Stimulated activated CD4-positive, alpha-beta T cell treated with anti-CD3 and anti-CD28 coated beads, Interleukin-1b, Interleukin-23, amount 100 ng/mL, for 1 hour (primary cell): Measurements from ENCODE around the gene UBE3B.

Source experiments
- DNase-seq, 2 donors: peaks; one replicate each; pipeline ENCODE4 v3.0.0-alpha.2; 2020; ENCODE audit warnings: low read depth in 2 of 2

Gene UBE3B

DNA sequence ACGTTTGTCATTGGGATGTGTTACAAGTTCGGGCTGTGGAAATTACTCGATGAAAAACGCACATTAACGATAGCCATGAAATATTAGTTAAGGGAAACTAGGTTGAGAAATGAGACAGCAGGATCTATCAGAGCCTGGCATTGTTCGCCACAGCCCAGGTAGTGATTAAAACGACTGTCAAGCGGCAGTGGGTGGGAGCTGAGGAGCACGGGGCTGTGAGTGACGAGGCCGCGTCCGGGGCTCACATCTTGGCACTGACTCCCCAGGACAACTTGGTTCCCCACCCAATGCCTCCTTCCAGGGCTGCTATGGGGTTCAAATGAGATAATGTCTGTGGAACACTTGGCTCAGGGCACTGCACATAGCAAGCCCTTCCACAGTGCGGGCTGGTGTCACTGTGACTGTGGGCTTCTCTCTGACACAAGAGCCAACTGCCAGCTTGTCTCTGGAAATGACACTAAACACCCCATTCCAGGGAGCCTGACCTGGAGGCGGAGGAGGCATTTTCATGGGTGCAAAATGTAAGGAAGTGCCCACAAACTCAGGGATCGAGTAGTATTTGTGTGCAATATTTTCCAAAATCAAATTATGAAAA is 76.6 kb downstream of the UBE3B start:
- DNase-seq, result no peak

DNA sequence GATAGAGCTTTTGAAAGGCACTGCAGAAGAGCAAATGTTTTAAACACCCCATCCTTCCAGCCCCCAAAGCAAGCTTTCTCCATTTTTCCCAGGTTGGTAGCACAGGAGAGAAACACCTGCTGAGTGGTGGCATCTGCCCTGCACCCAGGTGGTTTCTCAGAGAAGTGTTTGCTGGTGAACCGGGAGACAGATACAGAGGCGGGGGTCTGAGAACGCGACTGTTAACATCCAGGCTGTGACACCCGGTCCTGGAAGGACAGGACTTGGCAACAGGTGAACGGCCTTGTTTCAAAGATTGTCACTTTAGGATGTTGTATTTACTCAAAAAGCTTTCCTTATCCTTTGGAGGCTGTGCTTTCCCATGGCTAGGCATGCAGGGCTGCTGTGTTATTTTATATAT is 77.3 kb downstream of the UBE3B start:
- DNase-seq, result no peak

DNA sequence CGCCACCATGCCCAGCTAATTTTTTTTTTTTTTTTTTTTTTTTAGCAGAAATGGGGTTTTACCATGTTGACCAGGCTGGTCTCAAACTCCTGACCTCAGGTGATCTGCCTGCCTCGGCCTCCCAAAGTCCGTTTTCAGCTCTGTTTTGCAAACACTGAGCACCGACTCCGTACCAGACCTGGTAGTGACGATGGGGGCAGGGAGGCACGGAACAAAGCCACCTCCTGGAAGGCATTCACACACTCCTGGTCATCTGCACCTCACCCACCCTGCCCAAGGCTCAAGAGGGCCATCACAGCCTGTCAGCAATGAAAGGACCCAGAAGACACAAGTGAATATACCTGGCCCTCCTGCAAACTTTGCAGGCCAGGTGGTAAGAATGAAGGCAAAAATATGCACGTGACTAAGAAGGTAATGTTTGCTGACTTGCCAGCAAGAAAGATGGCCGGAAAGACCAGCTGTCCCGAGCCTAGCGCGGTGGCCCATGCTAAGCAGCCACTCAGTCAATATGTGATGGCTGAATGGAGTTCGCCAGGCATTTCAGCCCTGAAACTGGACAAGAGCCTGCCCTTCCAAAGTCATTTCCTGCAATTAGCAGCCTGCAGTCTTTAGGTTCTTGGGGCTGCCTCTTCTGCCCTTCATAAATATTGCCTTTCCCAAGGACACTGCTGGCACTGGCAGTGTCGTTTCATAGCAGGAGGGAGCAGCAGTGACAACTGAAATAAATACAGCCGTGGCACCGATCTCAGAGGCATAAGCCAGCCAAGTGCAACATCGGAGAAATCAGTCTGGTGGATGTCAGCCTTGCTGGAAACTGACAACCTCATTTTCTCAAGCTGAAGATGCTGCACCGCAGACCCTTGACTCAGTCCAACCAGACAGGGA is 78.2 kb downstream of the UBE3B start:
- no peak for DNase-seq

DNA sequence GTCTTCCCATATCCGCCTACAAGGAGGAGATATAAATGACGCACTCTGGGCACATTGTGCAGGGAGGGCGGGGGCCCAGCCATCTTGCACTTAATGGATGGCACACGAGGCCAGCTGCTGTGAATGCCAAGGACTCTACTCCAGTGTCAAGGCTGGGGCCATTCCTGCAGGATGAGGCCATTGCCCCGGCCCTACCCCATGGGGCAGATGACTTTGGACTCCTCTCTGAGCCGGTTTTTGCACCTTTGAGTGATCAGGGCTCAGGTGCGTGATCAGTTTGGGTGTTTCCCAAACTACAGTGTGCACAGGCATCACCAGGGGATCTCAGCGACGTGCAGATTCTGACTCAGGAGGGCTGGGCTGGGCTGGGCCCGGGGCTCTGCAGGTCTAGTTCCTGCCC is 79.8 kb downstream of the UBE3B start:
- no peak for DNase-seq

DNA sequence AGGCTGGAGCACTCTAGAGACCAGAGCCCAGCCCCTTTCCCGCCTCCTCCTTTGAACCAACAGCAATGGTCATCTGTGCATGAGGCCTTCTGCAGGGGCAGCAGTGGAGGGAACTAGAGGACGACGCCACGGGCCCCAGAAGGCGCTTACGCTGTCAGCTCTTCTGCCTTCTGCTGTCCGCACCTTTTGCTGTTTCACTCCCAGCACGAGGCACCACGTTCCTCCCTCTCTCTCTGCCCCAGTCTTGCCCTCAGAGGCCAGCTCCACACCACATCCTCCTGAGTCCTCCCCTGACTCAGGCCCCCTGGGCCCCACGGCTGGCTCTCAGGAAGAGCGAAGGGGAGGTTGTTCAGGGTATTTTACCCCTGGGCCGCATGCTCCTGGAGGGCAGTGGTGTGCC is 80.4 kb downstream of the UBE3B start:
- DNase-seq, result no peak

DNA sequence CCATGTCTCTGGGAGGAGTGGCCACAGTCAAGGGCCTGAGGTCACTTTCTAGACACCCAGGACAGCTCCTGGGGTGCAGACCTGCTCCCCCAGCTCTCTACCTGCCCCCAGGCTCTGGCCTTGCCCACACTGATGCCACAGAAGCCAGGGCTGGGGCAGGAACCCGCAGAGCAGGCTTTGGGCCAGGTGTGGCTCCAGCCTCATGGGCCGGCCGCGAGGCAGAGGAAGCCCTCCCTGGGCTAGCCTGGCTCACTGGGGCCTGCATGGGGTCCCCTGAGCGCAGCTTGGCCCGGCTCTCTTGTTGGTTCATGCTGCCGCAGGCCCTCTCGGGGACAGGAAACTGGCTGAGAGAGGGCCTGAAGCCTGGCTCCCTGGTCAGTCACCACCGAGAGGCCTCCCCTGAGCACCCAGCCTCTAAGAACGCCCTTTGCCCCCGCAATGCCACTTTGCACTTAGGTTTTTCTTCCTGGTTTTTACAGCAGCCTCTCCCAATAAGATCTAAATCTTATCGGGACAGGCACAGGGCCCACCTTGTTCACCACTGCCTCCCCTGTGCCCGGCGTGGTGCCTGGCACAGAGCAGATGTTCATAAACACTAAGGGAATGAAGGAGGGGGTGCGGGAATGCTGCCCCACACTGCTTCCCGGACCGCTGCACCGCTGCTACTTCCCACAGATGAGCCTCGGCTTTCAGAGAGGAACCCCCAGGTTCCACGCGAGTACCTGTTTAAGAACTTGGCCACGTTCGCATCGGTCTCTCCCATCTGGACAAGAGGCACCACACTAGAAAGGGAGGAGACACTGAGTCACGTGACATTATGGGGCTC is 81.2 kb downstream of the UBE3B start:
- DNase-seq, result no peak

DNA sequence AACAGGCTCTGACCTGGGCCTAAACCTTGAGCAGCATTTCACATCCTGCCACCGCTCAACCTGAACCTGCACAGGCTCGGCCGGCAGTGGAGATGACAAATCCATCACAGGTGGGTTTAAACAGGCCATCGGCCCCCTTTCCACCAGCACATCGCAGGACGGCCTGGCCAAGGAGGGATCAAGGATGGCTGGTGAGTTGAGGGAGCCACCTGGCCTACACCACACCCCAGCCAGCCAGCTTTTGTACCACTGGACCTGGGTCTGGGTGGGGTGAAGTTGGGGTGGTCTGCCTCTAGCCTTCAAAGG is 81.7 kb downstream of the UBE3B start:
- no peak for DNase-seq

DNA sequence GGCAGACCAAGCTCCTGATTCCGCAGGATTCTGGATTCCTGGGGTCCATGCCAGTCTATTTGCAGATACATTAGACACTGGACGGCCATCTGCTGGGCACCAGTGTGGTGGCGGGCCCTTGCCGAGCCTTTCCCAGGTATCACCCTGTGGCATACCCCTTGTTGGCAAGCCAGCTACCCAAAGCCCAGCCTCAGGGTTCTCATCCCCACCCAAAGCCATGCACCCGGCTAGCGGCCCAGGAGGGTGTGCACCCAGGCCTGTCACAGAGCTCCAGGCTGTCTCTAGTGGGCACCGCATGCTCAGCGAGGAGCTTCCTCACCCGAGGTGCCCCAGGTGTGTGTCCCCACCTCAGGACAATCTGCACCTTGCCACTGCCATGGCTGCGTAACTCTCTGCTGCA is 82.2 kb downstream of the UBE3B start:
- DNase-seq, result no peak

DNA sequence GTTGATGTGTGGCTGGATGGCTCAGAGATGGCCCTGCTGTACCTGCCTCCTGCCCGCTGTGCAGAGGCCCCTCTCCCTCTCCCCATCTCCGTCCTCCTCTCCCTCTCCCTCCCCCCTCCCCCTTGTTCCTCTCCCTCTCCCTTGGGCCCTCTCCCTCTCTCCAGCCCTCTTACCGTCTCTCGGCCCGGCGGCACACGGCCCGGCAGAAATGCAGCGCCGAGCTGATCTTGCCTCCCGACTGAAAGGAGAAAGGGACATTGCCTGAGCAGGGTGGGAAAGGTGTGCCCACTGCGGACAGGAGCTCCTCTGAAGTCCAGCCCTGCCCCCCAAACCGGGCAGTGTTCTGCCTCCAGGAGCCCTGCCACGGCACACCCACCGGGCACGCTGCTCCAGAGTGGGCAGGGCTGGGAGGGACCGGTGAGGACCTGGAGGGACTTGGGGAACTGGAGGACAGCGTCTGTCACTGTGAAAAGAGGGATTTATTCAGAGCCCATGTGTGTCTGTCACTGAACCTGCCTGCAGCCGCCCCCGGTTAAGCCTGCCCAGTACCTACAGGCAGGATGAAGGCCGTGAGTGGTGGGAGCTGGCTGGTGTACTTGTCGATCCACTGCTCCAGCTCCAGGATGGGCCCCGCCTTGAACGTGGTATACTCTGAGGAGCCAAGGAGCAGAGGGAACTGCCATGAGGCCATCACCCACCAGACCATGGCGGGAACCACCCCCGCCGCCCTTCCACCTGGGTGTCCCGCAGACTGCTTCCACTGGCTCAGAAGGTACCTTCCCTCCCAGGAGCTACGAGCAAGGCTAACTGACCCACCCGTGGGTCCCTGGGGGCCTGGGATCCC is 83.7 kb downstream of the UBE3B start:
- no peak for DNase-seq

DNA sequence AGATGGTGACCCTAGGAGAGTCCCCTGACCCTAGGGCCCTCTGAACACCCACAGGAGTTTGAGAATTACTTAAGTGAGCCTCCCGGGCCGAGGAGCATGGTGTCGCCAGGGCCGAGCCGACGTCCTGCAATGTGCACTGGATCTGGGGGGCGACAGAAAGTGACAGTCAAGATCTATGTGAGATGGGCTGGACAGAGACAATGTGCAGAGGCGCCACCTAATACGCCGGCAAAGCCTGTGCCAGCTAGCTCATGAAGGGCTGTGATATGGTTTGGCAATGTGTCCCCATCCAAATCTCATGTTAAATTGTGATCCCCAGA is 84.2 kb downstream of the UBE3B start:
- DNase-seq, result no peak

DNA sequence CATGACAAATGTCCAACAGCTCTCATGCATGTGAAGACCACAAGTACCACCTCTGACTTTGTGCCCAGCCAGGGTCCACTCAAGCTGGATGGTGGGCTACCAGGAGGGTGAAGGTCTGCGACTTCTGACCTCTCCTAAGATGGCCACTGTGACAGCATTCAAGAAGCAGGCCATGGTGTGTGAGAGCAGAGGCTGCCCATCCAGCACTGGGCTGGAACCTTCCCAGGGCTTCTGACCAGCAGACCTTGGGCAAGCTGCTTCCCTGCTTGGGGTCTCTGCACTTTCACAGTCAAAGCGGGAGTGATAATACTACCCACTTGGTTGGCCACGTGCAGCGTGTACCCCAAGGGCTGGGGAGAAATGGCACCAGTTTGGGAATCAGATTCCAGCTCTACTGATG is 85.4 kb downstream of the UBE3B start:
- no peak for DNase-seq

DNA sequence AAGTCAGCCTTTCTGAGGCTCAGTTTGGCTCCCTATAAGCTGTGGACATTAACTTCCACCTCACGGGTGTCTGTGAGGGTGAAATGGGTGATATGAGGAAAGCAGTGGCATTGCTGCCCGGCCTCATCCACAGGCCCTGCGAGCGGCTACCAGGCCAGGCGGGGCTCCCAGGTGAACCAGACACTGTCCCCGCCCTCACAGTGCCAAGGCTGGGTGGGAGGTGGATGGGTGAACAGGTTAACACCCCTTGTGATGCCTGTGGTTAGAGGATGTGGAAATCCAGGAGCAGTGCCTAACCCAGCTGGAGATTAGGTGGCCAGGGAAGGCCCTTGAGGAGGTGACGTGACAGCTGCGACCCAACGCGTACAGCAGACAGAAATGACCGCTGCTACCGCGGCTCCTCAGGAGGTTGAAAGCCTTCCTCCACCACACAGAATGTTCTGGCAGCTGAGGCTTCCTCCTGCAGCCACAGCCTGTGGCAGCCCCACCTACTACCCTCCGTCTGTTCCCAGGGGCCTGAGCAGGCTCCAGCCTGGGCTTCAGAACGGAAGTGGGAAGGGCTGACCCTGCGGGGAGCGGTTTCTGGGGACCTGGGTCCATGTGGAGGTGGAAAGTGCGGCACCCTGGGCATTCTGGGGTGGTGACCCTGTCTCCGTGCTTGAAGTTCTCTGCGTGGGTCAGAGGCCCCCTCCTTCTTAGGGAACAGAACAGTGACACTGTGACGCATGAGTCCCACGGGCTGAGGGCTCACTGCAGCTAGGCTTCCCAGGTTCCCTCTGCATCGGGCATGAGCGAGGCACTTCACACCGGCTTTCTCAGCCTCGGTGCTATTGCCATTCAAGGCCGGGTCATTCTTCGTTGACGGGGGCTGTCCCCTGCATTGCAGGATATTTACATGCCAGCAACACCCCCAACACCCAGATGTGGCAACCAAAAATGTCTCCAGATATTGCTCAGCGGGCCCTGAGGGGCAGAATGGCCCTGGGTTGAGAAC is 86.2 kb downstream of the UBE3B start:
- no peak for DNase-seq

DNA sequence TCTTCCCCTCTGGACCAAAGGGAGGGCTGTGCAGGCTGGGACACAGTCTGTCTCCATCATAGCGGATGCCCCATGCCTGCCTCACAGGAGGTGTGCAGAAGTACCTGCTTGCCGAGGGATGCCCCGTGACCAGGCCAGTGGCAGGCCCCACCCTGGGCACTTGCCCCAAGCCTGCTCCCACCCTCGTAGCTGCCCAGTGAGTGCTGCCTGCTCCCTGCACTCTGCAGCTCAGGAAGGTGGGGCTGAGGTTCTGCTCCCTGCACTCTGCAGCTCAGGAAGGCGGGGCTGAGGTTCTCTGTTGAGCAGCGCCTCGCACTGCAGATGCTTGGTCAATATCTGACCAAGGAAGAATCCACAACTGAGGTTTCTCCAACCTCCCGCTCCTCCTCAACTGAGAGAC is 89.0 kb downstream of the UBE3B start:
- DNase-seq, result no peak

DNA sequence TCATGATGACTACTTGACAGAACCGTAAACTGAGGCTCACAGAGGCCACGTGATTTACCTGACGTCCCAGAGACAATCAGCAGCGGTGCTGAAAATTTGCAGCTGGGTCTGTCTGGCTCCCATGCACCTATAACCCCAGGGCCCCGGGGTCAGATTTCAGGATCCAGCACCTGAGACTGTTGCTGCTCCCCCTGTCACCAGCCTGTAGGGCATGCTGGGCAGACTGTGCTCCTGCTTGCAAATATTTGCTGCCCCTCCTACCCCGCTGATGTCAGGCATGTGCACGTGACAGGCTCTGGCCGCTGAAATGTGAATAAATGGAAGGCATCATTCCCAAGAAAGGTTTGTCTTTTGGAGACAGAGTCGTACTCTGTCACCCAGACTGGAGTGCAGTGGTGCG is 89.9 kb downstream of the UBE3B start:
- DNase-seq, result no peak

DNA sequence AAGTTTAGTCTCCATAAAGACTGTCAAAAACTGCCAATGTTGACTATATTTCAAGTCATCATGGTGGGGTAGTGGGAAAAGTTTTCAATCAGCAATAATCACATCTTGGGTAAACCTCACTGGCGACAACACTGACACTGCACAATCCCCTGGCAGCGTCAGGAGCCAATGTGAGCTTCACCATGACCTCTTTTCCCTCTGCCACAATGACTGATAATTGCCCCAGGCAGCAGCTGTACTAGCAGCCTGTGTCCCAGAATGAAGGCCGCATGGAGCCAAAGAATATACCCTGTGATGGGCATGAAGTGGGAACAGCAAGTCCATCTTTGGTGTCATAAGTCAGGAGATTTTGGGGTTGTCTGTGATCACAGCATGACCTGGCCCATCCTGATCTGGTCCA is 90.5 kb downstream of the UBE3B start:
- no peak for DNase-seq

DNA sequence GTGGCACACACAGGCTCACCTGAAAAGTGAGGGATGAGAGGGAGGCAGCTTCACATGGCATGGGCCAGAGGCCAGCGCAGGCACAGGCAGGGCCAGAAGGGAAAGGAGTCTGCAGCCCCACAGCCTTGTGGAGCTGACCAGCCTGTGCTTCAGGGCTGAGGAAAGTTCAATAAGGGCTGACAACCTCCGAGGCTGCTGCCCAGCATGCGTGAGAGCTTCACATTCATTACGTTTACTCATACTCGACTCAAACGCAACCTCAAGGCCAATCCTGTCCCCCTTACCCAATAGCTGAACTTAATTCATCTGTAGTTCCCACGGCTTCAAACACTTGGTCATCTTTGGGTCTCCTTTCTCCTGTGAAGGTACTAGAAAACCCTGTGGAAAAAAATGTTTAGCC is 91.1 kb downstream of the UBE3B start:
- no peak for DNase-seq

DNA sequence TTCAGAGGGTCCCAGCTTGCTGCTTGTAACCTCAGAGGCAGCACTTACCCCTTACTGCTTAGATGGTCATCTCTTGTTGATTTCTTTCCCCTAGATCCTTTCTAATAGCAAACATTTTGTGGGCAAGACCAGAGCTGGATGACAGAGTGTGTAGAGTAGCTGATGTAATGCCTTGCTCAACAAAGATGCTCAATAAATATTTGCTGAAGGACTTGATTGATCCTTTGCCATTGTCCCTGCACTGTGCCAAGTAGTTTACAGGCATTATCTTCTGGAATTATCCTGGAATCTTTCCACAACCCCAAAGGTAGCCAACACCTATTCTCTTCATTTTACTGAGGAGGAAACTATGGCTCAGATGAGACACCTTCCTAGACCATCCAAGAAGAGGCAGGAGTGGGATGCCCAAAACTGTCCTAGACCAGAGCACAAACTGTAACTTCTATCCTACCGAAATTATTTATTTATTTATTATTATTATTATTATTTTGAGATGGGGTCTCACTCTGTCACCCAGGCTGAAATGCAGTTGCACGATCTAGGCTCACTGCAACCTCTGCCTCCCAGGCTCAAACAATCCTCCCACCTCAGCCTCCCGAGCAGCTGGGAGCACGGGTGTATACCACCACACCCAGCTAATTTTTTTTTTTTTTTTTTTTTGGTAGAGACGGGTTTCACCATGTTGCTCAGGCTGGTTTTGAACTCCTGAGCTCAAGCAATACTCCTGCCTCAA is 94.5 kb downstream of the UBE3B start:
- no peak for DNase-seq

DNA sequence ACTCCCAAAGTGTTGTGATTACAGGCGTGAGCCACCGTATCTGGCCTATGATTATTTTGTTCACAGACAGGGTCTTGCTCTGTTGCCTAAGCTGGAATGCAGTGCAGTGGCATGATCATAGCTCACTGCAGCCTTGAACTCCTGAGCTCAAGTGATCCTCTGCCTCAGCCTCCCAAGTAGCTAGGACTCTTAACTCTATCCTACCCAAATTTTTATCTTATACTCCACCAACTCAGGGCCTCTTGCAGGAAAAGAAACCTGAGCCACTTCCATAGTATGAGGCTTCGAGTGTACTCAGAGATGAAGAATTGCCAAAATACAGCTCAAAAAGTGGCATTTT is 95.0 kb downstream of the UBE3B start:
- DNase-seq, result no peak

DNA sequence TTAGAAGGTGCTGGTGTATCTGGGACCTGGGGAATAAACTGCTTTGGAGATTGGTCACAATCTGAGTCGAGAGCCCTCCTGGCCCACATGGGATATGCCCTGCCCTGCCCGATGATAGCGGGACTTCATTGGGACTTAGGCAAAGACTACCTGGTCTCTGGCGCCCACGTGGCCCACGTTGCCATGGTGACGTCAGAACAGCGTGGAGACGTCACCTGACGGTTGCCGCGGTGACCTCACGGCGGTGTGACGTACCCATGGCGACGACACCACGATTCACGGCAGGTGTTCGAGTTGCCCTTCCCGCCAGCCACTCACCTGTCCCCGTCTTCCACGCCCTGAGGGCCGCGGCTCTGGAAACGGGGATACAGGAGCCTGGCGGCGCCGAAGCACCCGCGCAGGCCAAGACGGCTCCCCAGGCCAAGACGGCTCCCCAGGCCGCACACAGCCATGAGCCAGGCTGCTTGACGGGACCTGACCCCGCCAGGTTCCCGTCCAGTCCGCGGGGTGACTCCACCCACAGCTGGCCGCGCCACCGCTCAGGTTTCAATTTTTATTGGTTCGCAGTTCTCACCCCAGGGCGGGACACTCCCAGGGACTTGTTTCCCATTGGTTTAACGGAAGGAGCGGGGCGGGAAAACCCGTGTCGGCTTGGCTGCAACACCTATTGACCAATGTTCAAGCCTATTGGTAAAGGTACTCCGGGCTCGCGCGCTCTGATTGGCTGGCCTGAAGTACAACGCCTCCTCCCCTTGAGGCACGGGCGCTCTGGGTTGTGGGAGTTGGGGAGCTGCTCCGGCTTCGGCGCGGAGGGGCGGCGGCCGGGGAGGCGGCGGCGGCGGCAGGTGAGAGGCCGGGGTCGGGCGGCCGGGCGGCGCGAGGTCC is 95.8 kb downstream of the UBE3B start, which contains the start of the genes MMAB and MVK:
Gene MMAB, minus strand, starts transcription at position 476 of the 885 bp plus-strand sequence. Its CDS starts 24 bp downstream, at position 452.
Gene MVK, plus strand, starts transcription at position 766 of the 885 bp plus-strand sequence. CDS start 1,029 bp downstream, outside the sequence.
- peak; percentile 91 to 93 for DNase-seq
